Peyer's patch (tissue), 4 donors: ENCODE measurements around the gene KIRREL3.

Experiments used
- POLR2A ChIP-seq, 2 donors: fragments of 450-650 bp; IDR thresholded peaks; one replicate each; pipeline ENCODE4 v1.5.1; 2017; ENCODE audit warnings: antibody characterized with exemption in 2 of 2, mild to moderate bottlenecking in 2 of 2, moderate library complexity in 2 of 2
- TF ChIP-seq, protein P1 (sequence below), 6 experiments: fragments of 450-650 bp in 4 of 6; fragments of 200-600 bp in 2 of 6; sonication (generic) in 1 of 6; IDR thresholded peaks; one replicate each; pipeline ENCODE4 v1.5.1; 2017 to 2019; ENCODE audit warnings: antibody characterized with exemption in 6 of 6, mild to moderate bottlenecking in 3 of 6, moderate library complexity in 1 of 6

DNA sequence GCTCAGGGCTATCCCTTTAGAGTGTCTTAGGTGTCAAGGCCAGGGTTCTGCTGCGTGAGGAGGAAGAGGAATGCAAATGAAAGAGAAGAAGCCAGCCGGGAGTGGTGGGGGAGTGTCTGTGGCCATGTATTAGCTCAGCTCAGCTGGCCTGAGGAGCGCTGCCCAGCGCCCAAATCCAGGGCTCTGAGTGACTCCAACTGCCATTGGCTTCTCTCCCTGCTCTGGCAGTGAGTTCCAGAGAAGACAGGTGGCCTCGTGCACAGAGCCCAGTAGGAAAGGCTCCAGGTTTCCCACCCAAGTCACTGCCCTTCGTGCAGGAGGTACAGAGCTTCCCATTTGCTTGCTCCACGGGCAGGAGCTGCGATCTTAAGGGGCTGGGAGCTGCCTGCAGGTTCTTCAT lies 302.0 kb downstream of the KIRREL3 start:
- TF ChIP-seq, protein P1, sequence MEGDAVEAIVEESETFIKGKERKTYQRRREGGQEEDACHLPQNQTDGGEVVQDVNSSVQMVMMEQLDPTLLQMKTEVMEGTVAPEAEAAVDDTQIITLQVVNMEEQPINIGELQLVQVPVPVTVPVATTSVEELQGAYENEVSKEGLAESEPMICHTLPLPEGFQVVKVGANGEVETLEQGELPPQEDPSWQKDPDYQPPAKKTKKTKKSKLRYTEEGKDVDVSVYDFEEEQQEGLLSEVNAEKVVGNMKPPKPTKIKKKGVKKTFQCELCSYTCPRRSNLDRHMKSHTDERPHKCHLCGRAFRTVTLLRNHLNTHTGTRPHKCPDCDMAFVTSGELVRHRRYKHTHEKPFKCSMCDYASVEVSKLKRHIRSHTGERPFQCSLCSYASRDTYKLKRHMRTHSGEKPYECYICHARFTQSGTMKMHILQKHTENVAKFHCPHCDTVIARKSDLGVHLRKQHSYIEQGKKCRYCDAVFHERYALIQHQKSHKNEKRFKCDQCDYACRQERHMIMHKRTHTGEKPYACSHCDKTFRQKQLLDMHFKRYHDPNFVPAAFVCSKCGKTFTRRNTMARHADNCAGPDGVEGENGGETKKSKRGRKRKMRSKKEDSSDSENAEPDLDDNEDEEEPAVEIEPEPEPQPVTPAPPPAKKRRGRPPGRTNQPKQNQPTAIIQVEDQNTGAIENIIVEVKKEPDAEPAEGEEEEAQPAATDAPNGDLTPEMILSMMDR (IDR thresholded peaks at IDR 0.05) = no peak
- TF ChIP-seq POLR2A (IDR thresholded peaks at IDR 0.05) = no peak
